ENCODE data around the gene DZIP3.

- TF ChIP-seq CTCF (conservative IDR thresholded peaks at IDR 0.05; ENCODE audit: low read length) (no peak), EZH2phosphoT487 (IDR thresholded peaks at IDR 0.05; ENCODE audit: borderline replicate concordance) (no peak)
Measured at GRCh38 chr3:108555966-108556581, 33.4 kb upstream of the DZIP3 start.

Measured in Loucy (cell line).